AG09319 (cell line): Measurements from ENCODE around the gene MRPL4.
"Not testable (repeated sequence)": the region's sequence is repeated elsewhere in the genome, so short reads cannot be mapped to it uniquely, and the experiment has no call there.

Source experiments
- DNase-seq: peaks from one replicate; pipeline ENCODE4 v3.0.0-alpha.2; 2010; ENCODE audit warnings: low read depth; ENCODE audit errors: extremely low read depth
- CTCF ChIP-seq: IDR thresholded peaks from 2 replicates; pipeline ENCODE4 v1.5.1; 2011; ENCODE audit warnings: low read depth, mild to moderate bottlenecking, inconsistent platforms, low read length, moderate library complexity

Gene MRPL4

GRCh38 chr19:10277795-10278589 lies 26.0 kb downstream of the MRPL4 start:
- no peak for DNase-seq
- no peak for TF ChIP-seq CTCF

GRCh38 chr19:10278935-10279334 lies 26.9 kb downstream of the MRPL4 start:
- DNase-seq = no peak
- no peak for TF ChIP-seq CTCF

- TF ChIP-seq CTCF = no peak
- no peak for DNase-seq
Measured at GRCh38 chr19:10279737-10280442, 27.9 kb downstream of the MRPL4 start.

GRCh38 chr19:10282043-10282442 lies 30.0 kb downstream of the MRPL4 start:
- not testable (repeated sequence) for DNase-seq

- no peak for DNase-seq
Measured at GRCh38 chr19:10283301-10284064, 31.5 kb downstream of the MRPL4 start.

GRCh38 chr19:10284065-10284959 lies 32.3 kb downstream of the MRPL4 start:
- no peak for TF ChIP-seq CTCF
- DNase-seq = no peak

More at GRCh38 chr19:10283301-10284064, 31.5 kb downstream of the MRPL4 start:
- no peak for TF ChIP-seq CTCF

- no peak for DNase-seq
- no peak for TF ChIP-seq CTCF
Measured at GRCh38 chr19:10284960-10285278, 32.9 kb downstream of the MRPL4 start.
